GM12878 (cell line): Measurements from ENCODE around the gene CTNNA2. TPM values are rescaled to one million over a fixed set of nuclear protein-coding genes. Genes with fewer than 3 reads are reported as not detected.

ENCODE experiments used
- ATF7 ChIP-seq: fragments of 450-650 bp; IDR thresholded peaks from 2 replicates; pipeline ENCODE4 v1.6.1; 2016; ENCODE audit warnings: low read depth, mild to moderate bottlenecking
- BACH1 ChIP-seq: fragments of 450-650 bp; IDR thresholded peaks from 2 replicates; pipeline ENCODE4 v1.6.1; 2017; ENCODE audit warnings: mild to moderate bottlenecking, borderline replicate concordance
- CHD2 ChIP-seq: IDR thresholded peaks from 2 replicates; pipeline ENCODE4 v1.6.1; 2011; ENCODE audit warnings: low read depth, low read length, improper control_type of control experiment, borderline replicate concordance
- KAT2A ChIP-seq: conservative IDR thresholded peaks from 2 replicates; pipeline ENCODE4 v1.6.1; 2011; ENCODE audit warnings: low read depth, low read length; ENCODE audit not compliant: control insufficient read depth
- MEF2A ChIP-seq: IDR thresholded peaks from 2 replicates; pipeline ENCODE4 v1.6.1; 2011; ENCODE audit warnings: low read depth, mild to moderate bottlenecking, low read length, moderate library complexity; ENCODE audit not compliant: insufficient read depth
- MEF2B ChIP-seq: fragments of 450-650 bp; IDR thresholded peaks from 2 replicates; pipeline ENCODE4 v1.6.1; 2018; ENCODE audit warnings: mild to moderate bottlenecking, moderate library complexity; ENCODE audit not compliant: partially characterized antibody, poor library complexity, severe bottlenecking
- RAD21 ChIP-seq: IDR thresholded peaks from 2 replicates; pipeline ENCODE4 v1.6.1; 2011; ENCODE audit warnings: mild to moderate bottlenecking, low read depth, low read length, moderate library complexity; ENCODE audit not compliant: insufficient read depth
- RB1 ChIP-seq: fragments of 450-650 bp; formaldehyde crosslinking; IDR thresholded peaks from 2 replicates; pipeline ENCODE4 v1.6.1; 2017; ENCODE audit warnings: mild to moderate bottlenecking, borderline replicate concordance
- polyA plus RNA-seq, 11 experiments: library from polyadenylated mRNA; depleted of rRNA in 4 of 11; unstranded in 6 of 11; stranded (reverse) in 5 of 11; fragments of >200 nt; fragmentation: Nextera tagmentation in 4 of 11; fragmentation: Illumina TruSeq in 1 of 11; extraction: Ambion mirVana in 4 of 11; extraction: Trizol in 1 of 11; gene quantifications; 1 replicate in 1 of 11; 2 replicates in 10 of 11; pipeline versions ENCODE4 v1.2.1 to v1.2.3, GENCODE V29; 2011 to 2016; ENCODE audit warnings: inconsistent platforms in 2 of 11, missing spikeins in 2 of 11, low read depth in 1 of 11
- total RNA-seq, 4 experiments: library from RNA; depleted of rRNA in 3 of 4; stranded (reverse); fragments of >200 nt in 3 of 4; fragmentation: Illumina TruSeq in 1 of 4; extraction: Trizol in 1 of 4; gene quantifications; 2 replicates each; pipeline versions ENCODE4 v1.2.1 to v1.2.3, GENCODE V29; 2013 to 2021
- TF ChIP-seq, protein P1 (sequence below), 3 experiments: IDR thresholded peaks in 2 of 3; conservative IDR thresholded peaks in 1 of 3; 2 replicates each; pipeline ENCODE4 v1.5.1; 2011; ENCODE audit warnings: low read depth in 3 of 3, low read length in 3 of 3, mild to moderate bottlenecking in 3 of 3, control low read depth in 2 of 3, moderate library complexity in 2 of 3, inconsistent platforms in 1 of 3, mixed read lengths in 1 of 3; ENCODE audit not compliant: control insufficient read depth in 2 of 3, insufficient read depth in 1 of 3; ENCODE audit errors: extremely low read depth in 1 of 3
- TF ChIP-seq, protein P2 (sequence below): IDR thresholded peaks from 2 replicates; pipeline ENCODE4 v1.6.1; 2011; ENCODE audit warnings: borderline replicate concordance, low read depth, mild to moderate bottlenecking, moderate library complexity, low read length; ENCODE audit not compliant: insufficient read depth, poor library complexity, severe bottlenecking

The CTNNA2 gene
- total and polyA plus RNA-seq, 10 of the 15 experiments (the other 5 are each of a cell fraction or from before 2014, with no cell fraction given): 2.4 to 36.2 (median 6.6) TPM

DNA sequence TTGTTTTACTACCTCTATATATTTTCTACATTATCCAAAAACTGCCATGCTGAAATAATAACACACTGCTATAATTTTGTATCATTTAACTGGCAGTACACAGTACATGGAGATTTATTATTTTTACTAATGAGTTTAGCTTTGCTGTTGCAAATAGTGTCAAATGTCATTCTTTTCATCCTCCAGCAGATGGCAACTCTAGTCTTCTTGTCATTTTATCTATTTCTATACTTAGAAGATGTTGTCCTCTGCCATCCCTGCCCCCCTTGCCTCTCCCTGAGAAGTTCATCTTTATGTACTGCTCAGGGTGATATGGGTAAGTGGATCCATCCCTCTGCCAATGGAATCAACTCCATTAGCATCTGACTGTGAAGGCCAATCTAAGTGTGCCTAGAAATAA is 813.4 kb downstream of the CTNNA2 start (continued):
- TF ChIP-seq, protein P1, sequence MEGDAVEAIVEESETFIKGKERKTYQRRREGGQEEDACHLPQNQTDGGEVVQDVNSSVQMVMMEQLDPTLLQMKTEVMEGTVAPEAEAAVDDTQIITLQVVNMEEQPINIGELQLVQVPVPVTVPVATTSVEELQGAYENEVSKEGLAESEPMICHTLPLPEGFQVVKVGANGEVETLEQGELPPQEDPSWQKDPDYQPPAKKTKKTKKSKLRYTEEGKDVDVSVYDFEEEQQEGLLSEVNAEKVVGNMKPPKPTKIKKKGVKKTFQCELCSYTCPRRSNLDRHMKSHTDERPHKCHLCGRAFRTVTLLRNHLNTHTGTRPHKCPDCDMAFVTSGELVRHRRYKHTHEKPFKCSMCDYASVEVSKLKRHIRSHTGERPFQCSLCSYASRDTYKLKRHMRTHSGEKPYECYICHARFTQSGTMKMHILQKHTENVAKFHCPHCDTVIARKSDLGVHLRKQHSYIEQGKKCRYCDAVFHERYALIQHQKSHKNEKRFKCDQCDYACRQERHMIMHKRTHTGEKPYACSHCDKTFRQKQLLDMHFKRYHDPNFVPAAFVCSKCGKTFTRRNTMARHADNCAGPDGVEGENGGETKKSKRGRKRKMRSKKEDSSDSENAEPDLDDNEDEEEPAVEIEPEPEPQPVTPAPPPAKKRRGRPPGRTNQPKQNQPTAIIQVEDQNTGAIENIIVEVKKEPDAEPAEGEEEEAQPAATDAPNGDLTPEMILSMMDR (IDR thresholded peaks at IDR 0.05 in 2 of 3, conservative IDR thresholded peaks at IDR 0.05 in 1 of 3; ENCODE audit: control insufficient read depth in 2 of 3, extremely low read depth in 1 of 3, insufficient read depth in 1 of 3, low read depth in 3 of 3, low read length in 3 of 3): peak; percentile 33 to 65 (median 43); a peak in 4 of 6 replicates
- no peak for TF ChIP-seq RB1
- peak; percentile 64 for TF ChIP-seq RAD21
- 0 out of 2 replicates have a peak, but pooled peaks have one; percentile 29 for TF ChIP-seq MEF2A
- no peak for TF ChIP-seq BACH1
- TF ChIP-seq KAT2A: no peak
- peak; percentile 17; the same call in 1 of the 2 replicates for TF ChIP-seq ATF7
- peak; percentile 15 for TF ChIP-seq MEF2B
- TF ChIP-seq CHD2: 0 out of 2 replicates have a peak, but pooled peaks have one; percentile 49
- TF ChIP-seq, protein P2, sequence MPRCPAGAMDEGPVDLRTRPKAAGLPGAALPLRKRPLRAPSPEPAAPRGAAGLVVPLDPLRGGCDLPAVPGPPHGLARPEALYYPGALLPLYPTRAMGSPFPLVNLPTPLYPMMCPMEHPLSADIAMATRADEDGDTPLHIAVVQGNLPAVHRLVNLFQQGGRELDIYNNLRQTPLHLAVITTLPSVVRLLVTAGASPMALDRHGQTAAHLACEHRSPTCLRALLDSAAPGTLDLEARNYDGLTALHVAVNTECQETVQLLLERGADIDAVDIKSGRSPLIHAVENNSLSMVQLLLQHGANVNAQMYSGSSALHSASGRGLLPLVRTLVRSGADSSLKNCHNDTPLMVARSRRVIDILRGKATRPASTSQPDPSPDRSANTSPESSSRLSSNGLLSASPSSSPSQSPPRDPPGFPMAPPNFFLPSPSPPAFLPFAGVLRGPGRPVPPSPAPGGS: no peak
